Midbrain (tissue), 1 donor: ENCODE results near the gene FARP1.

Experiments
- DNase-seq: peaks from one replicate; lab custom pipeline; 2025; lab: John Stamatoyannopoulos, UW

Gene FARP1

DNA sequence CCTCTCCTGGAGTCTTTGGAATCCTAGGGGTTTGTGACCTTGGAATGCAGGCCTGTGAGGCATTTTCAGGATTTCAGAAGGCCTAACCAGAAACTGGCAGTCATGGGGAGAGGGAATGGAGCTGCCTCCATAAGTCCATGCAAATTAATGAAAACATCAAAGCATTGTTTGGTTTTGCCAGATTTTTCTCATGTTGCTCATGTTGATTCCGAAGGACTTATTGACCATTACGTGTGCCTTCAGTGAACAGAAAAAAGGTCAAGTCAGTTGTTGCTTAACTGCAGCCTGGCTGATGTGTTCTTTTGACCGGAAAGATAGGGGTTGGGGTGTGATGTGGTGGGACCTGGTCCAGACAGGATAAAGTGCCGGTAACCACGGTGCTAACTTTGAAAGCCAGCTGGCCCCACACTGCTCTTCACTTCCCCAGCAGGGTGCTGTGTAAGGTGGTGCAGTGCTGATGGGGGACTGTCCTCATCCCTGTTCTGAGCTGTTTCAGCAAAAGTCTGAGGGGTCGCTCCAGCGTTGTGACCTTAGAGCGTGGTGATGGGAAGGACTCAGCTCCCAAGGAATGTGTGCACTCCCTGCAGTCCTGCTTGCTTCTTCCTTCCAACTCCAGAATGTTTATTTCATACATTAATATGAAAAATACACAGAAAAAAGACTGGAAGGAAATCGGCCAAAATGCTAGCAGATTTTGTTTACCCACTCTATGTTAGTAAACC, 30.7 kb downstream of the FARP1 start:
- no peak for DNase-seq

DNA sequence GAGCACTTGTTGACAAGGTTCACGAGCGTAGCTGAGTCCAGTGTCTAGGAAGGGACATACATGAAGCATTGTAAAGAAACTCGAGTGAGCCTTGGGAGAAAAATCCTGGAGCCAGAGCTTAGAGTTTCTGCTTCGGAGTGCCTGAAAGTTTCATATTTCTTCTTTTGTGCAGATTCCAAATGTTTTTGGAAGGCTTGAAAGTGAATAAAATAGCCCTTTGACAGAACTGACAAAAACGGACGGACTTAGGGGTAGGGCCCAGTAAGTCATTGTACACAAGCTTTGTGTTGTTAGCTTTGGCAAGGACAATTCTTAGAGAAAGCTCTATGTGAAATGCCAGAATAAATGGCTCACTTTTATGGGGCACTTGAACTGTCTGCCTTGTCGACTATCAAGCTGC, 31.4 kb downstream of the FARP1 start:
- no peak for DNase-seq

DNA sequence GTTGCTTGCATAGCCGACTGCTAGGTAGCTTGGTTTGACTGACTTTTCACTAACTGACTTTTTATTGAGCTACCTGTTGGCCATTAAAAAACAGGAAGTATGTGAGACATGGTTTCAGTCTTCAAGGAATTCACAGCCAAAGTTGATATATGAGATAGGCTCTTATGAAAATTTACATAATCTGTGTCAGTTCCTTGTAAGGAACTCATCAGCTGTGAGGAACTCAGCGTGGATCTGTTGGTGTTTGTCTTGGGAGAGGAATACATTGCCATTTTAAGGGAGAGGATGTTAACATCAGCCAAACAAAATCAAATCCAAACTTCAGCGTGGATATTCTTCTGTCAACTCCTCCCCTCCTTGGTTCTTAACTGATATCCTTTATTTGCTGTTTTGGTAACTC, 32.1 kb downstream of the FARP1 start:
- DNase-seq, result no peak

DNA sequence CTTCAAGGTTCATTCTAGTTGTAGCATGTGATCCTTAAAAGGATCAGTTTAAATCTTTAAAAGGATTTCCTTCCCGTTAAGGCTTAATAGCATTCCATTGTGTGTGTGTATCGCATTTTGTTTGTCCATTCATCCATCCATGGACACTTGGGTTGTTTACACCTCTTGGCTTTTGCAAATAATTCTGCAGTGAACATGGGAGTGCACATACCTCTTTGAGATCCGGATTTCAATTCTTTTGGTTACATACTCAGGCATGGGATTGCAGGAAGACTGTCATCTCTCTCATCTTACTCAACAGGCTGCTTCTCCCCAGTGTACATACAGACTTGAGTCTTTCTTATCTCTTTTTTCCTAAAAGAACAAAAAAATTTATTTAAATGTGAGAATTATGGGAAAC, 32.9 kb downstream of the FARP1 start:
- no peak for DNase-seq

DNA sequence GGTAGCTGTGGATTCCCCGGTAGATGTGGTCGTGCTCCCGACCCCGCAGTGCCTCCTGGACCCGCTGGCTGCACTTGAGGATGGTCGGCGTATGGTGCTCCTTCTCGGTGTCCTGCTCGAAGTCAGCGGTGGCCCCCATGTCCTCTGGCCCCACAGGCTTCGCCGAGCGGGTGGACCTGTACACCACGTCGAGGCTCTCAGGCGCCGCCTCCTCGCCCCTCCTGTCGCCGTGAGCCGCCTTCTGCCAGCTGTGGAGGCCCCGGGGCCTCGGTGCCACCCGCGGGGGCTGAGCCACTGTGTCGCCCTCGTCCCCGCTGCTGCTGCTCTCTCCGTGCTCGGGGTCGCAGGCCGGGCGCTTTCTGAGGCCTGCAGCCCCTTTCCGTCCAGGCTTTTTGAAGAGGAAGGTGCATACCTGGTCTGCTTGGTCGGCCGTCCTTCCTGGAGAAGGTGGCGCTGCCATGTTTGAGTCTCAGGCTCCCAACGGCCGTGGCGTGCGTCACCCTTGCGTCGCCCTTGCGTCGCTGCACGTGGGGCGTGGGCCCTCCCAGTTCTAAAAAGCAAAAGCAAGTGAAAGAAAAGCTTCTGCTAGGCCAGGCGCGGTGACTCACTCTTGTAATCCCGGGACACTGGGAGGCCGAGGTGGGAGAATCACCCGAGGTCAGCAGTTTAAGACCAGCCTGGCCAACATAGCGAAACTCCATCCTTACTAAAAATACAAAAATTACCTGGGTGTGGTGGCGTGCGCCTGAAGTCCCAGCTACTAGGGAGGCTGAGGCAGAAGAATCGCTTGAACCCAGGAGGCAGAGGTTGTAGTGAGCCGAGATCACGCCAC, 34.1 kb downstream of the FARP1 start, which contains the start of gene RNF113B:
RNF113B (minus strand) TSS at position 493 of the 832 bp plus-strand sequence; CDS start at position 460, 33 bp downstream.
- DNase-seq, result no peak

DNA sequence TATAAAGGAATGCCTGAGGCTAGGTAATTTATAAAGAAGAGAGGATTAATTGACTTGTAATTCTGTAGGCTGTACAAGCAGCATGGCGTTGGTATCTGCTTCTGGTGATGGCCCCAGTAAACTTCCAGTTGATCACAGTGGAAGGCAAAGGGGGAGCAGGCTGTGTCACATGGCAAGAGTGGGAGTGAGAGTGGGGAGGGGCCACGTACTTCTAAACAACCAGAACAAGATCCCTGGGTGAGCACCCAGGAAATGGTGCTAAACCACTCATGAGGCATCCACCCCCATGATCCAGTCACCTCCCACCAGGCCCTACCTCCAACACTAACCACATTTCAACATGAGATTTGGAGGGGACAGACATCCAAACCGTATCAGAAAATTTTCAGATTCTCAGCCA, 37.2 kb downstream of the FARP1 start:
- DNase-seq, result no peak

DNA sequence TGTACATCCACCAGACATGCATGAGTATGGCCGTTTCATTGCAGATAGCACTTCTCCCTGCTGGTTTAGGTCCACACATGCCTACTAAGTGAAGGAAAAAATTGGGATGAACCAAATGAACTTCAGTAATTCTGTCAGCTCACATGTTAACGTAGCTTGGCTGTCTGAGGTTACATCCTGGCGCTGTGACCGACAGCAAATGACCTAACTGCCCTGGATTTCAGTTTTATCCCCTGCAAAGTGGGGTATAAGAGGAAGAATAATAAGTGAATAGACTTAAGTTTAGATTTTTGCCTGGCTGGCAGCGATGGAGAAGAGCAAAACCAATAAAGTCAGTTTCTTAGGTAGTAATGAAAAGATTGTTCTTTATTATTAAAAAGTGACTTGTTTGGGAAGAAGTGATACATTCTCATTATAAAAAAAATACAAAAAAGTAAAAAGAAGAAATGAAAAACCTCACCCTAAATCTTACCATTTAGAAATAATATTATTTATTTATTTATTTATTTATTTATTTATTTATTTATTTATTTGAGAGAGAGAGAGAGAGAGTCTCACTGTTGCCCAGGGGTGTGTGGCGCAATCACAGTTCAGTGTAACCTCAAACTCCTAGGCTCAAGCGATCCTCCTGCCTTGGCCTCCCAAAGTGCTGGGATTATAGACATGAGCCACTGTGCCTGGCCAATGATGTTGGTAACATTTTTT, 38.4 kb downstream of the FARP1 start:
- no peak for DNase-seq

DNA sequence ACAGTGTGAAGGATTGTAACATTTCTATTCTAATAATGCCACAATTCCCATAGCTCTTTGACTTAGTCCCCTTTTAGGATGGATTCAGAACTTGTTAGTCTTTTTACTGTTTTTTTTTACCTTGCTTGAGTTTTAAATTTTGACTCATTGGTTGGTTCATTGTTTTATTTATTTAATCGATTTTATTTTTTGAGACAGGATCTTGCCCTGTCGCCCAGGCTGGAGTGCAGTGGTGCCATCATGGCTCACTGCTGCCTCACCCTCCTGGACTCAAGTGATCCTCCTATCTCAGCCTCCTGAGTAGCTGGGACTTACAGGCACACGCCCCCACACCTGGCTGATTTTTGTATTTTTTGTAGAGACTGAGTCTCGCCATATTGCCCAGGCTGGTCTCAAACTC, 39.3 kb downstream of the FARP1 start:
- no peak for DNase-seq

DNA sequence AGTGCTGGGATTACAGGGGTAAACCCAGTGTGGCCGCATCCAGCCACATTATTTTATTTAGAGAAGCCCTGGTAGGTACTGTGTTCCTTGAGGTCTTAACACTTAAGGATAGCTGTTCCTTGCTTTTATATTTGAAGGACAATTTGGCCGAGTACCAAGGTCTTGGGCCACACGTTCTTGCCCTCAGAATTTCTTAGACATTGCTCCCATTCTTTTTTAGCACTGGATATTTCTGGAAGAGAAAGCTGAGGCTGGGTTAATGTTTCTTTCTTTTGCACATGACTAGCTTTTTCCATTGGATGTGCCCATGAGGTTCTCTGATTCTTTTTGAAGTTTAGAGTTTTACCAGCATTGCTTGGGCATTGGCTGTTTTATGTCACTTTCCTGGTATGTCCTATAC, 39.7 kb downstream of the FARP1 start:
- no peak for DNase-seq

DNA sequence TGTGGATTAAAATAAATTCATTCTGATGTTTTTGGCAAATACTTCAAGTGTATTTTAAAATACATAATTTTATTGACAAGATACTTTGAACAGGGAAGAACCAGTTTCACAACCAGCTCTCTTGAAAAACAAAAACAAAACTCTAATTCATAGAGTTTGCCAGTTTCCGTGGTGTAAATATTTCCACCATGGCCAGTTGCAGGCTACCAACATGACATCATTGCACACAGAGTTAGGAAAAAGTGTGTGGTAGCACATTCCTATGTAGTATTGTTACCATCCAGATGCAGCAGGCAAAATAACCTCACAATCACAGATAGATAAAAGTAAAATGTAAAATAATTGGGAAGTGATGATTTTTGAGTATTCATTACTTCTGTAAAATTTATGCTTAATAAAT, 41.9 kb downstream of the FARP1 start:
- no peak for DNase-seq

DNA sequence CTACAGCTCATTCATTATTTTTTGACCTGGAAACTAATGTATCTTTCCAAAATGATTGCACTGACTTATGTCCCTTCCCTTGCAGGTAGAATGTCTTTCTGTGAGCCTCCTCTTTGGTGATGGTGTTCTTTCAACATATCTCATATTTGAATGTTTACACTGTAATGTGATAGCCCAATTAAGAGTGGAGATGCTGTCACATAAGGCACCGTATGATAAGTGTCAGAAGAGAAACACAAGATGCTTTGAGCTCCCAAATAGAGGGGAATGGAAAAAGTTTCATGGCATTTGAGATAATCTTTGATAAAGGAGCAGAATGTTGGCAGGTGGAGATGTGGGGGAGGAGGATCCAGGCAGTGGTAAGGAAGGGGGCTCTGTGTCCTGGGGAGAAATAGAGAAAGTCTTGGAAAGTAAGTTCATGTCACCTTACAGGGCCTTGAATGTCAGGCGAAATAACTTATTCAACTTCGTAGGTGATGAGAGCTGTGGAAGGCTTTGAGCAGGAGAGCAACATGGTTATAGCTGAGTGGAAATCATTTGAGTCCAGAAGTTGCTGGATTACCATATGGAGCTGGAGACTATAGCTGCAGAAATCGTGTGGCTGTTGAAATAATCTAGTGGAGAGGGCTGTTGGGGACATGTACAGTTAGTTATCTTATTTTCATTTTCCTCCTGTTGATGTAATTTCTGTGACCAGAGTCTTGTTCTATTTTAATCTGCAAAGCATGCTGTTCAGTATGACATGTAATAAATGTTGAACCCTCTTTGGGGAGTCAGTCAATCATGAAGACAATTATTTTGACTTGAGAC, 44.5 kb downstream of the FARP1 start:
- DNase-seq, result no peak

DNA sequence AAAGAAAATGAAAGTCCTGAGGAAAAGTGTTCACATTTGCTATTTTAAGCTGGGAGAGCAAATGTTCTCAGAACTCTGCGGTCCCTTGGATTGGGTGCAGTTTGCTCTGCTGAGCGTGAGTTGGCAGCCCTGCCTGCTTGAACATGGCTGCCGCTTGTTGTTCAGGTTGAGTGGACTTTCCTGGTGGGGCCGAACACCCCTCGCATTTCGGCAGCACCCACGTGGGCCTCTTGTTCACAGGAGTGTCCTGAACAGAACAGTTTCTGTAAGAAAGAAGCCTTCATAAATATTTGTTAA, 45.0 kb downstream of the FARP1 start:
- DNase-seq, result peak; percentile 26

DNA sequence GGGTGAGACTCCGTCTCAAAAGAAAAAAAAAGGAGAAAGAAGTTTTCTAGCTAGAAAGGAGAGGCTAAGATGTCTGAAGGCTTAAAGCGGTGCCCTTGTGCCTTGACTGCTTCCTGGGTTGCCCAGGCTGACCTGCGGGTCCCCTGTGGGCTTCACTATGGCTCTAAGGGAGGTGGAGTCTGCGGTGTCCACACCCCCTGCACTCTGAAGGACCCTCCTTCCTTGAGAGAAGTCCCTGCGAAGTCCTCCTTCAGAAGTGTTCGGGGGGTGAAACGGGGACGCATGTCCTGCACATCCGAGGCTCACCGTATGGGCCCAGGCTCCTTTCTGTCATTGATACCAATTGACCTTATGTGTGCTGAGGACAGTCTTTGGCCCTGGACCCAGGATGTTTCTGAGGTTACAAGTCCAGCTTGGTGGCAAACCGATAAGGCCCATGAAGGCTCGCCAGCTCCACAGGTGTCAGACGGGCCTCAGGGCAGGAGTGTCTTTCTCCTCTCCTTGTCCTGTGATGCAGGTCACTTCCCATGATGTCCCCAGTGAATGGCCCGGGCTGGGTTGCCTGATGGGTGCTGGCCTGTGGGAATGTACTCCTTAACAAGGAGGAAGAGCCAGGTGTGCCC, 45.8 kb downstream of the FARP1 start:
- DNase-seq, result no peak

DNA sequence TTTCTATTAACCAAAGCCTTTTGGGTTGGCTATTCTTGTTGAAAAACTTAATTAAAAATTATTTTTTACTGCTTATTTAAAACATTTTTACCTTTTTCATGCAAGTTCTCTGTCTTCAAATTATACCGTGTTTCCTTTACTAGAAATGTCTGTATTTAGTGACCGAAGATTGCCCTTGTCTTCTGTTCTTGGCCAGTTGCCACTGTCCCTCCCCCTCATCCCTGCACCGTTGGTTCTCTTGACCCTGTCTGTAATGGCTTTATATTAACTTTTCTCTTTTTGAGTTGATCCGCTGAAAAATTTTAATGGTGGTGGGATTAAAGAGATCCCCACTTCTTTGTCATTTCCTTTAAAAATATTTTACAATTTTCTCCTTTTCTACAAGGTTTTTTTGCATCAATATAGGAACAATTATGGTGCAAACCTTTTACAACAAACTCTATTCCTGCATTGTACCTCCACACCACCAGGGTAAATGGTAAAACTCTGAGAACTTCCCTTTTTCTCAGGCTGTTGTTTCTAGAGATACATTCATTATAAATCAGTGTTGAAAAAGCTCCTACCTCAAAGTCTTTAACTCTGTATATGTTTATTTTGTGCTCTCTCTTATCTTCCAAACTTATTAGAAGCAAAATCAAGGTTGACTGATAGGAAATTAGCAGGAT, 47.1 kb downstream of the FARP1 start:
- DNase-seq, result no peak

DNA sequence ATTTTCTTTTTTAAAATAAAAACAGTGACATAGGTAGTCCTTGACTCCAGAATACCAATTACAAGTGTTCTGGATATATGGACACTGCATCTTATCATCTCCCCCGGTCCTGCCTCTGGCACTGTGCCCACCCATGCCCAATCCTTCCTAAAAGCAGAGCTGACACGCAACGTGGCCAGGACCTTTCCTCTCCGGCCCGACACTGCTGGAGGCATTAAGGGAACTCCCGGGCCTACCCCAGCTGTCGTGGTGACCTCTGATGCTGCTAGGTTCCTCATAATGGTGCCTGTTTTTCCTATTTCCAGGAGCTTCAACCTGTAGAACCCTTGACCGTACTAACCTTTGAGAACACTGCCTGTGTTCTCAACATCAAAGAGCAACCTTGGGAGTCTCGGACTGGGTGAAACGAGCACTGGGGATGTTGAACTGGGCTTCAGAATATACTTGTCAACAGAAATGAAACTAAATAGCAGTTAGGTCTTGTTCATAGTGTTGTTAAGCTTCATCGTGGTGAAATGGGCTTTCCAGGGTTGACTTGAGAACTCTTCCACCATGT, 48.1 kb downstream of the FARP1 start:
- no peak for DNase-seq

DNA sequence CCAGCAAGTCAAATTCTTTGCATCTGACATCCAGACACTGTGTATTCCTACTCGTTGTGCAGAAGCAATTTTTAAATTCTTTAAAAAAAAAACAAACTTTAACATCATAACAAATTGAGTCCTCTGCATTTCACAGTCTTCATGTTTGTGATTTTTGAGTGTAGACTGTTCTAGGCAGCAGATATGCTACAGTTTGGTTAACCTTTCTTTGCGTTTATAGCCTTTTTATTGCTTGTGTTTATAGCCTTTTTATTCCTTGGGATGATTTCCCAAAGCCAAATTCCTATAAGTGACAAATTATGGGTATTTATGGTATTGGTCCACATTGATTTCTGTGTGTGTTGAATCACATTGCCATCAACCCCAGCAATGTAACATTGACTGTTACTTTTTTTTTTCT, 49.1 kb downstream of the FARP1 start:
- DNase-seq, result no peak

DNA sequence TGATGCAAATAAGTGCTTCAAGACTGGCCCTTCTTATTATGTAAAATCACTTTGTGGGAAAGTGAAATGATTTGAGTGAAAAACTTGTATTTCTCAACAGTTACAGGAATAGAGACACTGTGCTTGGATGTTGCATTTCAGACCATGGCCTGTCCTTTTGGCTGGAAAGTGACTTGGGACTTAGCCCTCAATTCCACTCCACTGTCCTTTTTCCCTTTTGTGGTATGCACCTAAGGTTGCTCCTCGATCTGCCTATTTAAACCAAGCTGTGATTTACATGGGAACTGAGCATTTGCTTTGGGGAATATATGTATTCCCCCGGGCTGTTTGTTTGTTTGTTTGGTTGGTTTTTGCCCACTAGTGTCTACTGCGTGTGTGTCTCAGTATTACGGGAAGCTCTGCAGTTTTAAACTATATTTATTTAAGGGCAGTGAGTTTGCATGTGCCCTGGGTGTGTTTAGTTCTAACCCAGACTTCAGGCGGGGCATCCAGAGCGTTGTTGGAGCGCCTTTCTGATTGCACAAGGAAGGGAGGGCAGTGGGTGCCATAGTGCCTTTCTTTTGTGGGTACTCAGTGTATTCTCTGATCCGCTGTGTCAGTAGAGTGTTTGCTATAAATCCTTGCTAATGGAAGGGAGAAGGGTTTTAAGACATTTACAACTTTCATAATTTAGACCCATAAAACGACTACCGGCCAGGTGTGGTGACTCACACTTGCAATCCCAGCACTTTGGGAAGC, 52.3 kb downstream of the FARP1 start:
- no peak for DNase-seq

DNA sequence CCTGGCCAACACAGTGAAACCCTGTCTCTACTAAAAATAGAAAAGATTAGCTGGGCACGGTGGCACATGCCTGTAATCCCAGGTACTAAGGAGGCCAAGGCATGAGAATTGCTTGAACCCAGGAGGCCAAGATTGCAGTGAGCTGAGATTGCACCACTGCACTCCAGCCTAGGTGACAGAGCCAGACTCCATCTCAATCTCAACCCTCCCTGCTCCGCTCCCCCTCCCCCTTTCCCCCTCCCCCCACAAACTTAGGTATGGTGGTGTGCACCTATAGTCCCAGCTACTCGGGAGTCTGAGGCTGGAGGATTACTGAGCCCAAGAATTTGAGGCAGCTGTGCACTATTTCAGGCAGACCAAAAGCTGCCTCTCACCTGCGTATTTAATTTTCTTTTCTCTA, 55.8 kb downstream of the FARP1 start:
- DNase-seq, result no peak

DNA sequence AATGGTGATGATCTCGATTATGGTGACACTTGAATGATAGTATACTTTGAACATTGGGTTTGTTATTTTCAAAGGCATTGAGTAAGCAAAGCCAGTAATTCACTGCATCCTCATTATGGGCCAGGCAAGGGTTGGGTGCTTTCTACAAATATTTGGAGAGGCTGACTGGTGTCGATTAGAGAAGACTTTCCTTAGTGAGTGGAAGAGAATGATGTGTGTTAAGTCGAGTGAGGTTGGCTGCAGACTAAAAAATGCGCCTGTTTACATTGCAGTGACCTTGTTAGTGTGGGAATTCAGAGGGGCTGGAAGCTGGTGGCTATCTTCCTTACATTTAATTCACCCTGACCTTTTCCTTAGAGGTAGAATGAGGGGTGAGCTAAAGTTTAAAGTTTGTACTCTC, 56.6 kb downstream of the FARP1 start:
- no peak for DNase-seq

DNA sequence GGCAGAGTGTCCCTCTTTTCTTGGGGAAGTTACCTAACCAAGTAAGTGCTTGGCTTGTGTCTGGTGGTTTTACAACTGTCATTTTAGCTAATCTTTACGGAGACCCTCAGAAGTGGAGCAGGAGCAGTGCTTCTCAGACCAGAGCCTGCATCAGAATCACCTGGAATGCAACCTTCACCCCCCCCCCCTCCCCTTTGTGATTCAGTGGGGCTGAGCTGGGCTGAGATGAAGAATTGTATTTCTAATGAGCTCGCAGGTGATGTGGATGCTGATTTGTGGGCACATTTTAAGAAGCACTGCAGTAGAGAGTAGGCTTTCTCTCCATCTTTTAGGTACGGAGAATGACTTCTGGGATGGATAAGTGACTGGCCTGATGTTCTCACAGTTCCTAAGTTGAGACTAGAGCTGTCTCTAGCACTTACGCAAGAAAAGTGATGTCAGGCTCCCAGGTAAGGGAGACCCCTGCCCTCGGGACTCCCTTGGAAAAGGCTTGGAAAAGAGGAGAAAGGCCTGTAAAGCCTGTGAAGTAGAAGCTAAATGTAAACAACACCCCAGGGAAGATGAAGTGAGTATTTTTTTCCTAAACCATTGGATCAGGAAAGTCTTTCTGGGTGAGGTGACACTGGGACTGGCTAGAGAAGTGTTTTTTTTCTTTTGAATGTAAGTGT, 57.5 kb downstream of the FARP1 start:
- DNase-seq, result no peak
